ENCODE measurements around the gene WSCD2. TPM values are rescaled to one million over a fixed set of nuclear protein-coding genes. Genes with fewer than 3 reads are reported as not detected.

Gene WSCD2
- total RNA-seq, 2 donors from 2014 or later: 6.5 to 6.7 TPM

DNA sequence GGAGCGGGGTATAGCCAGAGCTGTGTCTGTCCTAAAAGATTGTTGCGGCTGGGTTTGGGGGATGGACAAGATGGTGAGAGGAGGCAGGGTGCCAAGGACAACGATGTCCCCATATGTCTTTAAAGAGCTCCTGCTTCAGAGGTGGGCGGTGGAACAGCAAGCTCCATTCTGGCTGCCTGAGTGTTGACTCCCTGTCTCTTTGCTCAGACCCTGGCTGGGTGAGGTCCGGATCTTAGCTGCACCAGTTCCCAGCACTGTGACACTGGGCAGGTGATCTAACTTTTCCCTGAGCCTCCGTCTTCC is 8.3 kb upstream of the WSCD2 start:
- Histone ChIP-seq H3K4me3 (no peak overlapping the region), H3K36me3 (no peaks in the 10 kb centered on the region), H3K4me1 (replicated peaks) (no peaks in the 10 kb centered on the region), H3K27ac (no peak overlapping the region), H3K27me3 (replicated peaks; ENCODE audit: insufficient read depth) (peaks cover 2% of the 10 kb centered on the region), H3K9me3 (no peaks in the 10 kb centered on the region)
- intact Hi-C loops (cut with DNase I): no loop called here
- TF ChIP-seq POLR2AphosphoS5 (IDR thresholded peaks at IDR 0.05) (no peak), POLR2A (IDR thresholded peaks at IDR 0.05) (no peak)
- TF ChIP-seq, protein P1, sequence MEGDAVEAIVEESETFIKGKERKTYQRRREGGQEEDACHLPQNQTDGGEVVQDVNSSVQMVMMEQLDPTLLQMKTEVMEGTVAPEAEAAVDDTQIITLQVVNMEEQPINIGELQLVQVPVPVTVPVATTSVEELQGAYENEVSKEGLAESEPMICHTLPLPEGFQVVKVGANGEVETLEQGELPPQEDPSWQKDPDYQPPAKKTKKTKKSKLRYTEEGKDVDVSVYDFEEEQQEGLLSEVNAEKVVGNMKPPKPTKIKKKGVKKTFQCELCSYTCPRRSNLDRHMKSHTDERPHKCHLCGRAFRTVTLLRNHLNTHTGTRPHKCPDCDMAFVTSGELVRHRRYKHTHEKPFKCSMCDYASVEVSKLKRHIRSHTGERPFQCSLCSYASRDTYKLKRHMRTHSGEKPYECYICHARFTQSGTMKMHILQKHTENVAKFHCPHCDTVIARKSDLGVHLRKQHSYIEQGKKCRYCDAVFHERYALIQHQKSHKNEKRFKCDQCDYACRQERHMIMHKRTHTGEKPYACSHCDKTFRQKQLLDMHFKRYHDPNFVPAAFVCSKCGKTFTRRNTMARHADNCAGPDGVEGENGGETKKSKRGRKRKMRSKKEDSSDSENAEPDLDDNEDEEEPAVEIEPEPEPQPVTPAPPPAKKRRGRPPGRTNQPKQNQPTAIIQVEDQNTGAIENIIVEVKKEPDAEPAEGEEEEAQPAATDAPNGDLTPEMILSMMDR (IDR thresholded peaks at IDR 0.05): no peak
- DNase-seq (ENCODE audit: low spot score): no peak
- 73% methylated on average over 6 of the region's 6 CpGs for WGBS

GRCh38 chr12:108121320-108121719 is 7.8 kb upstream of the WSCD2 start:
- no peaks in the 10 kb centered on the region for H3K36me3 ChIP-seq
- intact Hi-C loops (cut with DNase I): no loop called here
- DNase-seq (ENCODE audit: low spot score): no peak
- H3K9me3 ChIP-seq: no peaks in the 10 kb centered on the region
- no peak overlapping the region for H3K4me3 ChIP-seq
- H3K27ac ChIP-seq: no peak overlapping the region
- peaks cover 2% of the 10 kb centered on the region for H3K27me3 ChIP-seq (replicated peaks; ENCODE audit: insufficient read depth)
- H3K4me1 ChIP-seq (replicated peaks): no peaks in the 10 kb centered on the region
- WGBS: 70% methylated on average over 6 of the region's 6 CpGs
- TF ChIP-seq POLR2A (IDR thresholded peaks at IDR 0.05): no peak
- TF ChIP-seq, protein P1 (IDR thresholded peaks at IDR 0.05): no peak
- TF ChIP-seq POLR2AphosphoS5 (IDR thresholded peaks at IDR 0.05): no peak

- no peak for DNase-seq (ENCODE audit: low spot score)
- Histone ChIP-seq H3K4me3 (no peak overlapping the region), H3K9me3 (no peaks in the 10 kb centered on the region), H3K36me3 (no peaks in the 10 kb centered on the region), H3K27me3 (replicated peaks; ENCODE audit: insufficient read depth) (peaks cover 2% of the 10 kb centered on the region), H3K27ac (no peak overlapping the region), H3K4me1 (replicated peaks) (no peaks in the 10 kb centered on the region)
- no peak for TF ChIP-seq POLR2A (IDR thresholded peaks at IDR 0.05)
- TF ChIP-seq, protein P1 (IDR thresholded peaks at IDR 0.05): no peak
- TF ChIP-seq POLR2AphosphoS5 (IDR thresholded peaks at IDR 0.05): no peak
- intact Hi-C loops (cut with DNase I): no loop called here
- 83% methylated on average over 2 of the region's 2 CpGs for WGBS
Observed at GRCh38 chr12:108121728-108122471, 7.2 kb upstream of the WSCD2 start.

GRCh38 chr12:108122644-108123043 is 6.4 kb upstream of the WSCD2 start:
- Histone ChIP-seq H3K4me1 (replicated peaks) (no peaks in the 10 kb centered on the region), H3K9me3 (no peaks in the 10 kb centered on the region), H3K4me3 (no peak overlapping the region), H3K36me3 (no peaks in the 10 kb centered on the region), H3K27me3 (replicated peaks; ENCODE audit: insufficient read depth) (peaks cover 2% of the 10 kb centered on the region), H3K27ac (no peak overlapping the region)
- no peak for DNase-seq (ENCODE audit: low spot score)
- TF ChIP-seq, protein P1 (IDR thresholded peaks at IDR 0.05): no peak
- TF ChIP-seq POLR2A (IDR thresholded peaks at IDR 0.05): no peak
- no peak for TF ChIP-seq POLR2AphosphoS5 (IDR thresholded peaks at IDR 0.05)
- 89% methylated on average over 2 of the region's 2 CpGs for WGBS
- intact Hi-C loops (cut with DNase I): no loop called here

GRCh38 chr12:108123402-108123801 is 5.7 kb upstream of the WSCD2 start:
- WGBS: 61% methylated on average over 6 of the region's 6 CpGs
- TF ChIP-seq POLR2AphosphoS5 (IDR thresholded peaks at IDR 0.05) (no peak), POLR2A (IDR thresholded peaks at IDR 0.05) (no peak)
- TF ChIP-seq, protein P1 (IDR thresholded peaks at IDR 0.05): no peak
- peaks cover 2% of the 10 kb centered on the region for H3K27me3 ChIP-seq (replicated peaks; ENCODE audit: insufficient read depth)
- H3K36me3 ChIP-seq: no peaks in the 10 kb centered on the region
- no peaks in the 10 kb centered on the region for H3K9me3 ChIP-seq
- intact Hi-C loops (cut with DNase I): no loop called here
- H3K4me3 ChIP-seq: no peak overlapping the region
- no peak overlapping the region for H3K27ac ChIP-seq
- DNase-seq (ENCODE audit: low spot score): no peak
- no peaks in the 10 kb centered on the region for H3K4me1 ChIP-seq (replicated peaks)

All from prostate gland (tissue), 2 donors.